Thyroid gland (tissue), 4 donors: ENCODE results near the gene CLTC. TPM values are rescaled to one million over a fixed set of nuclear protein-coding genes. Genes with fewer than 3 reads are reported as not detected.

Experiments used
- DNase-seq, 2 donors: peaks; one replicate each; pipeline ENCODE4 v3.0.0-alpha.2; 2019
- H3K27ac ChIP-seq, 3 donors: fragments of 200-600 bp; sonication (generic); 1 replicate in 2 of 3; 2 replicates in 1 of 3; pipeline ENCODE4 v1.5.1; 2016 to 2019; ENCODE audit warnings: mild to moderate bottlenecking in 1 of 3, moderate library complexity in 1 of 3
- H3K27me3 ChIP-seq: fragments of 200-600 bp; sonication (generic); one replicate; pipeline ENCODE4 v1.5.1; 2019
- H3K36me3 ChIP-seq, 2 donors: fragments of 200-600 bp; sonication (generic); one replicate each; pipeline ENCODE4 v1.5.1; 2016 to 2019
- H3K4me1 ChIP-seq, 2 donors: fragments of 200-600 bp; sonication (generic); one replicate each; pipeline ENCODE4 v1.5.1; 2017 to 2019
- H3K4me3 ChIP-seq, 3 donors: fragments of 200-600 bp; sonication (generic); replicated peaks in 1 of 3; 1 replicate in 2 of 3; 2 replicates in 1 of 3; pipeline ENCODE4 v1.5.1; 2016; ENCODE audit warnings: mild to moderate bottlenecking in 1 of 3
- H3K9me3 ChIP-seq: fragments of 200-600 bp; sonication (generic); one replicate; pipeline ENCODE4 v1.5.1; 2017
- CTCF ChIP-seq, 6 experiments: fragments of 200-600 bp in 3 of 6; fragments of 450-650 bp in 3 of 6; sonication (generic) in 3 of 6; IDR thresholded peaks; one replicate each; pipeline ENCODE4 v1.5.1; 2016 to 2019; ENCODE audit warnings: antibody characterized with exemption in 6 of 6, mild to moderate bottlenecking in 2 of 6, inconsistent platforms in 1 of 6, moderate library complexity in 1 of 6
- POLR2A ChIP-seq, 2 donors: fragments of 450-650 bp; IDR thresholded peaks; one replicate each; pipeline ENCODE4 v1.6.1; 2017; ENCODE audit warnings: antibody characterized with exemption in 2 of 2, mild to moderate bottlenecking in 2 of 2, moderate library complexity in 1 of 2
- WGBS, 2 donors: methylation state at CpG; one replicate each; pipeline ENCODE4 v1.1.5; 2017; 5-methylcytosine and 5-hydroxymethylcytosine counted together
- intact Hi-C: fragments of 100-400 bp; cut with DNase I; formaldehyde crosslinking; loops from one replicate; pipeline ENCODE4 v1.15.1; 2023
- total RNA-seq, 4 donors: library from RNA; depleted of rRNA; stranded (reverse); fragments of >200 nt; gene quantifications; one replicate each; pipeline ENCODE4 v1.2.3, GENCODE V29; 2016

CLTC gene
- total RNA-seq, 4 donors from 2014 or later = 250 to 474 (median 364) TPM

GRCh38 chr17:59619035-59619297 lies 729 bp upstream of the CLTC start:
- peak overlapping the region; percentile 89 to 95 (median 92) for H3K4me3 ChIP-seq
- no peaks in the 10 kb centered on the region for H3K9me3 ChIP-seq
- H3K27ac ChIP-seq = peak overlapping the region; percentile 98 to 99 (median 98)
- DNase-seq = no peak
- no peak for TF ChIP-seq CTCF (IDR thresholded peaks at IDR 0.05)
- no peaks in the 10 kb centered on the region for H3K36me3 ChIP-seq
- intact Hi-C loops = loop anchor here (10.0 kb wide), 1 partner anchor 46 kb away; no protein-coding TSS in a partner anchor
- peaks cover 36% of the 10 kb centered on the region in 2 donors for H3K4me1 ChIP-seq
- H3K27me3 ChIP-seq = no peaks in the 10 kb centered on the region
- 0% methylated on average over 11 of the region's 11 CpGs for WGBS, 2 donors

- intact Hi-C loops = loop anchor here (10.0 kb wide), 1 partner anchor 85 kb away; the partner anchor contains the start of genes PTRH2 and VMP1
- 0 to 2% methylated on average over 8 to 13 of the region's 13 CpGs for WGBS, 2 donors
- H3K4me1 ChIP-seq = peaks cover 36 to 38% of the 10 kb centered on the region in 2 donors
- no peak for DNase-seq
- peak overlapping the region; percentile 98 to 99 (median 98) for H3K27ac ChIP-seq
- no peaks in the 10 kb centered on the region for H3K27me3 ChIP-seq
- H3K36me3 ChIP-seq = no peaks in the 10 kb centered on the region
- no peaks in the 10 kb centered on the region for H3K9me3 ChIP-seq
- no peak for TF ChIP-seq CTCF (IDR thresholded peaks at IDR 0.05)
- no peak for TF ChIP-seq POLR2A (IDR thresholded peaks at IDR 0.05)
- peak overlapping the region; percentile 89 to 95 (median 92) for H3K4me3 ChIP-seq
These were observed 317 bp downstream of the CLTC start for GRCh38 chr17:59620064-59620359.

GRCh38 chr17:59620518-59621259 lies 994 bp downstream of the CLTC start:
- 1 to 2% methylated on average over 14 of the region's 14 CpGs for WGBS, 2 donors
- TF ChIP-seq POLR2A (IDR thresholded peaks at IDR 0.05) (peak in 1 of 2 donors; percentile 7), CTCF (IDR thresholded peaks at IDR 0.05) (no peak)
- no peaks in the 10 kb centered on the region for H3K9me3 ChIP-seq
- peak overlapping the region in 2 of 3 donors; percentile 92 to 95 for H3K4me3 ChIP-seq
- DNase-seq = peak; percentile 58 to 61
- H3K27ac ChIP-seq = peak overlapping the region; percentile 98 to 99 (median 98)
- peaks cover 39 to 44% of the 10 kb centered on the region in 2 donors for H3K4me1 ChIP-seq
- intact Hi-C loops = loop anchor here (10.0 kb wide), 1 partner anchor 84 kb away; the partner anchor contains the start of genes PTRH2 and VMP1
- H3K27me3 ChIP-seq = no peaks in the 10 kb centered on the region
- no peaks in the 10 kb centered on the region for H3K36me3 ChIP-seq

GRCh38 chr17:59621771-59622170 lies 2.1 kb downstream of the CLTC start:
- no peak for DNase-seq
- Histone ChIP-seq H3K4me3 (no peak overlapping the region), H3K27ac (peak overlapping the region in 1 of 3 donors; percentile 99), H3K36me3 (no peaks in the 10 kb centered on the region), H3K27me3 (no peaks in the 10 kb centered on the region), H3K9me3 (no peaks in the 10 kb centered on the region), H3K4me1 (peaks cover 46 to 49% of the 10 kb centered on the region in 2 donors)
- TF ChIP-seq POLR2A (IDR thresholded peaks at IDR 0.05) (no peak), CTCF (IDR thresholded peaks at IDR 0.05) (no peak)
- WGBS, 2 donors = 42 to 45% methylated on average over 4 of the region's 4 CpGs
- intact Hi-C loops = loop anchor here (10.0 kb wide), 1 partner anchor 83 kb away; the partner anchor contains the start of genes PTRH2 and VMP1

- WGBS, 2 donors = 72 to 88% methylated on average over 2 of the region's 2 CpGs
- Histone ChIP-seq H3K4me1 (peaks cover 51 to 58% of the 10 kb centered on the region in 2 donors), H3K4me3 (no peak overlapping the region)
These were observed 3.5 kb downstream of the CLTC start for GRCh38 chr17:59623151-59623550.

More at GRCh38 chr17:59623151-59623550, 3.5 kb downstream of the CLTC start:
- Histone ChIP-seq H3K27ac (peak overlapping the region in 2 of 3 donors; percentile 41 to 99), H3K9me3 (no peaks in the 10 kb centered on the region), H3K36me3 (no peaks in the 10 kb centered on the region), H3K27me3 (no peaks in the 10 kb centered on the region)
- intact Hi-C loops = loop anchor here (10.0 kb wide), 1 partner anchor 82 kb away; the partner anchor contains the start of genes PTRH2 and VMP1
- no peak for DNase-seq
- TF ChIP-seq CTCF (IDR thresholded peaks at IDR 0.05) = no peak
- no peak for TF ChIP-seq POLR2A (IDR thresholded peaks at IDR 0.05)
